Activated gamma-delta T cell treated with anti-CD3 and anti-CD28 coated beads, Interleukin-2, amount 50 U/mL, for 16 hours (primary cell): ENCODE results near the gene FASN.

Experiments used
- DNase-seq: peaks from one replicate; pipeline ENCODE4 v3.0.0-alpha.2; 2020; ENCODE audit warnings: low read depth

FASN gene

GRCh38 chr17:82087961-82088837 is 9.8 kb downstream of the FASN start:
- DNase-seq = no peak

- no peak for DNase-seq
Measured at GRCh38 chr17:82086941-82087906, 10.8 kb downstream of the FASN start.

DNA sequence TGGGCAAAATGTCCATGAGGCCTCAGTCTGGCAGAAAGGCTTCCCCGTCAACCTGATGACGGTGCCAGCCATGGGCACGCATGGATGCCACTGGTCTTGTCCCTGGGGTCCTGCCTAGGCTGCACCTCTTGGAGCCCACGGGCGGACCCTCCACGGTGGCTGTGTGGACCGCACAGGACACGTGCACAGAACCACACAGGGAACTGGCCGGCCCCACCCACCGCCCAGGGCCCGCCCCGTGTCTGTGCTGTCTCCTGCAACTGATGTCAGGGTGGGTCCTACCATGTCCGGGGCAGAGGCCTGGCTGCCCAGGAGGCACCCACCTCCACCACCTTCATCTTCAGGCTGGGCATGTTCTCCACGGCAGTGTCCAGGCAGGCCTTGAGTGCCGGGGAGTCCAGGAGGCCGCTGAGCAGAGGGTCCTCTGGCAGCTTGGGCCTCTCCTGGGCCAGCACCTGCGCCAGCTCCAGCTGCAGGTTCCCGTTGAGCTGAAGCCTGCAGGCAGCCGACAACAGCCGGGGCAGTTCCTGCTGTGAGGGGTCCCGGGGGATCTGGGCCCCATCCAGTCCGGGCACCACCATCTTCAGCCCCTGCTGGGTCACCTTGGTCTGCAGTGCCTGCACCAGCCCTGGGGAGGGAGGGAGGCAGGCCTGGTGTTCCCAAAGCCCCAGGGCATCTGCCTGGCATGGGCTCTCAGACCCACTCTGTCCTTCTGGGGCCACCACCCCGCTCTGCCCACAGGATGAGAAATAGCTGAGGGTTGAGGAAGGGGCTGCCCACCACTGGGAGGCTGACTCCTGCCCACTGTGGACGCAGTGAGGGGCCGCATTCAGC is 11.9 kb downstream of the FASN start:
- no peak for DNase-seq

- DNase-seq = no peak
Measured at GRCh38 chr17:82085031-82085861, 12.8 kb downstream of the FASN start.

DNA sequence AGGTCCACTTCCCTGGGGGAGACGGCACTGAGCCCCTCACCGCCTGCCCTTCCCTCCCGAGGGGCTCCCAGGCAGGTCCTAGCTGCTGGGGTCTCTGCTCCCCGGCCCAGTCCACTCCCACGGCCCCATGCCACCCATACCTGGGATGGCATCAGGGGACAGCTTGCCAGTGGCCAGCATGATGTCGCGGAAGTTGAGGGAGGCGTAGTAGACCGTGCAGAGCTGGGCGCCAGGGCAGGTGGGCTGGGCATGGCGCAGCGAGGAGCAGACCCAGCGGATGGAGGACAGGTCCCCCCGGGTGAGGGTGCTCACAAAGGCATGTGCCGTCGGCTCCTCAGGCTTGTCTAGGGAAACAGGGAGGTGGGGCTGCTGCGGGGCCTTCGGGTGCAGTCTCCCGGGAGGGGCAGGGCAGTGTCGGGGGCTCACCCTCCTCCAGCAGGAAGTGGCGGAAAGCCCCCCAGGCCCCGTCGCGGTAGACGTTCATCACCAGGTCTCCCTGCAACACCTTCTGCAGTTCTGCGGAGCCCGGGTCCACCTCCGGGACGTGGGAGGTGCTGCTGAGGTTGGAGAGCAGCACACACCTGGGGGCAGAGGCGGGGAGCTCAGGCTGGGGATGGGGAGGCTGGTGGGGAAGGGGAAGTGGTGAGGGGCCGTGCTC is 13.5 kb downstream of the FASN start:
- DNase-seq = no peak

- DNase-seq = no peak
Measured at GRCh38 chr17:82083533-82084359, 14.3 kb downstream of the FASN start.

GRCh38 chr17:82083009-82083408 is 15.0 kb downstream of the FASN start:
- DNase-seq = no peak

GRCh38 chr17:82082456-82082855 is 15.6 kb downstream of the FASN start:
- no peak for DNase-seq

DNA sequence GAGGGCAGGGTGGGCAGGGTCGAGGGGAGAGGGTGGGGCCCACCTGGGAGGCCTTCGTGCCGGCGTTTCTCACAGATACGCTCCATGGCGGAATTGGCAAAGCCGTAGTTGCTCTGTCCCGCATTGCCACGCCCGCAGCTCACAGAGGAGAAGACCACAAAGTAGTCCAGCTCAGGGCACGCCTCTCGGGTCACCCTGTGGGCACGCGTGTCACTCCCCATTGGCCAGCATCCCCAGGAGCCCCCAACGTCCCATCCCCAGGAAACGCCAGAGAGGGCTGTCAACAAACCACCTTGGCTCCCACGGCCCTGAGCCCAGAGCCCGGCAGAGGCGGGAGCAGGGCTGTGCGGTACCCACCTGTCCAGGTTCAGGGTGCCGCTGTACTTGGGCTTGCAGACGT is 16.1 kb downstream of the FASN start:
- no peak for DNase-seq

- DNase-seq = no peak
Measured at GRCh38 chr17:82081546-82081945, 16.5 kb downstream of the FASN start.

DNA sequence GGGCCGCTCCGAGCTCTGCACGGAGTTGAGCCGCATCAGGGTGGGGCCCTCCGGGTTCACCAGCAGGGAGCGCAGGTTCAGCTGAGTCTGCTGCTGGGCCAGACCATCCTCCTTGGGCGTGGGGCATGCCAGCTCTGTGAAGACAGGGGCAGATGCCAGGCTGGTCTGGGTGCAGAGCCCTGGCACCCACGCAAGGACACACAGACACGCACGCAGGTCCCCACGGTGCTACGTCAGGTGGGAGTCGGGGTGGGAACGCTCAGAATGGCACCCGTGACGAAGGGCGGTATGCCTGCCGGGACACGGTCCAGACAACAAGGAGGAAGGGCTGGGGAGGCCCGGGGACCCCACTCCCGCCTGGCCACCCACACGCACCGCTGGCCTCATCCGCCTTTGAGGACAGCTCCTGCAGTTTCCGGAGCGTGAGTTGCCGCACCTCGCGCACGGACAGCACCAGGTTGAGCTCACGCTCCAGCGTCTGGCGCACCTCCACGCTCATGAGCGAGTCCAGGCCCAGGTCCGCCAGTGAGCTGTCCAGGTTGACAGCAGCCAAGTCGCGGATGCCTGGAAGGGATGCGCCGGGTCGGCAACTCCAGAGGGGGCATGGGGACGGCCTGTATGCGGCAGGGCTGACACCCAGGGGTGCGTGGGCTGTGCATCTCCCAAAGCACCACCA is 17.1 kb downstream of the FASN start:
- no peak for DNase-seq

- no peak for DNase-seq
Measured at GRCh38 chr17:82080048-82080788, 17.8 kb downstream of the FASN start.

DNA sequence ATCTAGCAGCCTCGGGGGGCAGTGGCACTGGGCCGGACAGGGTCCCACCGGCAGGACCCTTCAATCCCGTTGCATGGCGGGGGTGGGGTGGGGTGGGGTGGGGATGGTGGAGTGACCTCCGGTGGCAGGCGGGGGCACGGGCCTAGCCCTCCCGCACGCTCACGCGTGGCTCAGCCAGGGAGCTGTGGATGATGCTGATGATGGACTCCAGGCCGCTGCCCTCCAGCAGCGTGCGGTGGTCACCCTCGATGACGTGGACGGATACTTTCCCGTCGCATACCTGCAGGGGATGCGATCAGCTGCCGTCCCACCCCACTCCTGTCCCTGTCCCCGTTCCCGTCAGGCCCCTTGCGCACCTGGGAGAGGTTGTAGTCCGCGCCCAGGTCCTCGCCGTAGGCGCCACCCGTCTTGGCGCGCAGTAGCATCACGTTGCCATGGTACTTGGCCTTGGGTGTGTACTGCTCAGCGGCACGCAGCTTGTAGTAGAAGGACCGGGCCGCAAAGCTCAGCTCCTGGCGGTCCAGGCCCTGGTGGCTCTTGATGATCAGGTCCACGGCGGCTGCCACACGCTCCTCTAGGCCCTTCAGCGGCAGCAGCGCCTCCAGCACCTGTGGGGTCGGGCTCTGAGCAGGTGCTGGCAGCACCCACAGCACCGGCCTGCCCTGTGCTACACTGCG is 18.9 kb downstream of the FASN start:
- no peak for DNase-seq

DNA sequence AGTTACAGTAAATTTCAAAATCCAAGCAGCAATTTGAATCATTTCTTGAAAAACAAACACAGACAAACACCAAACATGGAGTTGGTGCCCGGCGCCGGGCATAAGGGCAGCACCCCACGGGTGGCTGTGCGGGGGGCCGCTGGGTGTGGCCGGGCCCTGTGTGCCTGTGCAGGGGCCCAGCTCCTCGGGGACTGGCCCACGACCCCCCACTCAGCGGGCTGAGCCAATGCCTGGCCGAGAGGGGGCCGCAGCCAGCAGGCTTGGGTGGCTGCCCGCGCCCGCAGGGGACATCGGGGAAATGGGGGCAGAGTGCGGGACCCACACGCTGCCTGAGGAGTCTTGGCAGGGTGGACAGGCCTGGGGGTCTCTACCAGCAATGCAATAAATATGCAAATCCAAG is 19.6 kb downstream of the FASN start:
- no peak for DNase-seq

GRCh38 chr17:82077617-82078358 is 20.2 kb downstream of the FASN start:
- DNase-seq = no peak

DNA sequence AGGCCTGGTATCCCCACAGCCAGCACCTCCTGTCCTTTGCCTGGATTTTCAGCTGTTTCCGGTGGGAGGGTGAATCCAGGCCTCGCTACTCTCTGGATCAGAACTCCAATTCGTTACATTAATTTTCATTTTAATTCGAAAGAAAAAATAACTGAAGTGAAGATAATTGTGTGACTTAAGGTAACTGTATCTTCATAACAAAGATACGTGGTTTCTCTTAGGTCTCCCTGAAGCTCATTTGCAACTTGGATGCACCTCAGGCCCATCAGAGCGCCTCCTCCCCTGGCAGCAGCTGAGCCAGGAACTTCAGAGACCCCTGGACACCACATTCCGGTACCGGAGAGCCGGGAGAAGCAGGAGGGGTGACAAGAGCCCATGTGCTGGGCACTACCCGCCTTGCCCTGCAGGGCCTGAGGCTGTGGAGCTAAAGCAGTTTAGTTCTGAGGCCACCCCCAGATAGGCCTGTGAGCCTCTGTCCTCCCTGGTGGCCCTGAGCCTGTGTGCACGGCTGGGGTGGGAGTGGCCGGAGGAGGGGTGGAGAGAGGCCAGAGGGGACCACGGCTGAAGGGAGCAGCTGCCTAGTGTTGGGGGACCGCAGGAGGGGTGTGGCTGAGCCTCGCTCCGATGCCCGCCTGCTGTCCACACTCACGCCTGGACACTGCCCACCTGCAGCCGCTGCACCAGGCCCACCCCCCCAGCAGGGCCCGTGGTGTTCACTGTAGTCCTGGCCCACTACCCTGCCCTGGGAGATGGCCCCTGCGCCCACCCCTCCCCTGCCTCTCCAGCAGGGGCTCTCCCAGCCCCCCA is 21.0 kb downstream of the FASN start:
- DNase-seq = no peak
